AG20443 (cell line): ENCODE measurements around the gene NHLH1.
A peak's percentile ranks its signal among the peaks of the same experiment; 100 is the strongest.

ENCODE experiments used
- DNase-seq: peaks from one replicate; pipeline ENCODE4 v3.0.0; 2012; ENCODE audit warnings: low spot score, mixed read lengths

The NHLH1 gene

DNA sequence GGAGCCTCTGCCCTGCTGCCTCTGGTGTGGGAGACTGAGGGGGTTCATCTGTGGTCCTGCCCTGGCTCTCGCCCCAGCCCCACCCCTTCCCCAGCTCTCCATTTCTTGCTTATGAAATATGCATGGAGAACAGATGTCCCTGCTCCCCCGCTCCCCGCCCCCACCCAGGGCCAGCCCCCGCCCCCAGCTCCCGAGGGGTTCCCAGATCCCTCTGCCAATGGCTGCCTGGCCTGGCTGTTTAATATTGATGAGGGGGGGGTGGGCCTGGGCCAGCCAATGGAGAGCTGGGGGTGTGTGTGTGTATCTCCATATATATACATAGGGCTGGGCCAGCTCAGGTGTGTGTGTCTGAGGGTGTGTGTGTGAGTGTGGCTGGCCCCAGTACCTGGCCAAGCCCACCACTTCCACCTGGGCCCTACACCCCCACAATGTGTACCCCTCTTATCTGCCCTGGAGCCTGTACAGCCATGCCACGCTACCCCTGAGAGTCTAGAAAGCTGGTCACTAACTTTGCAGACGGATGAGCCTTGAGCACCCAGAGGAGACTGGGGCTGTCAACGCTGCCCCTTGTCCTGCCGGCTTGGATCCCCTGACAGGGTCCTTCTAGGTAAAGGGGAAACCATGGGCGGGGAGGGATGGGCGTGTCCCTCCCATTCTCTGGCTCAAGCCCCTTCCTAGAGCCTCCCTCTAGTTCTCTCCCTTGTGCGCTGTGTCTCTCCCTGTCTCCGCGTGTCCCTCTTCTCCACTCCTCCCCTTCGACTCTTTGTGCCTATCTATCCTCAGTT is at the start of gene NHLH1:
Gene NHLH1 (plus strand): TSS at position 341 of the 785 bp plus-strand sequence. CDS start 3,661 bp downstream, outside the sequence.
- DNase-seq: no peak

DNA sequence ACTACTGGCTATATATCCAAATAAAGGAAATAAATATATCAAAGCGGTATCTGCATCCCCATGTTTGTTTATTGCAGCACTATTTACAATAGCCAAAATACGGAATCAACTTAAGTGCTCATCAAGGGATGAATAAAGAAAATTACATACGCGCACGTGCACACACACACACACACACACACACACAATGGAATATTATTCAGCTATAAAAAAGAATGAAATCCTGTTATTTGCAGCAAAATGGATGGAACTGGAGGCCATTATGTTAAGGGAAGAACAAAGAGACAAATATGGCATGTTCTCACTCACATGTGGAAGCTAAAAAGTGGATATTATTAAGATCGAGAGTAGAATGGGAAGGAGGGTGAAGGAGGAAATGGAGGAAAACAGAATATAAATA is 44.0 kb upstream of the NHLH1 start:
- no peak for DNase-seq

DNA sequence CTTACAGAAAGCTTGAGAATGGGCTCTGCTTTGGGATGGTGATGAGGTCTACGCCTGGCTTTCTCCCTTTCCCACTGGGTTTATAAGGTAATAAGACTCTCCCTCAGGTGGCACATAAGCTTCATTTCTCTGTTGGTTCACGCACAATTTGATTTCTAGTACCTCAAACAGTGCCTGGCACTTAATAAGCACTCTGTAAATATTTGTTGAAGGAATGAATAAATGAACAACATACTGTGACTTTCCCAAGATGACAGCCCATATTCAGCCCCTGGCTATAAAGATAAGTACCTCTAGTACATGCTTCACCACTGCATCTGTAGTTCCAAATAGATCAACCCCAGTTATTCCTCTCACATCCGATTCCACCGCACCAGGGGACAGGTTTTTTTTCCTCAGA is 41.6 kb upstream of the NHLH1 start:
- DNase-seq: no peak

DNA sequence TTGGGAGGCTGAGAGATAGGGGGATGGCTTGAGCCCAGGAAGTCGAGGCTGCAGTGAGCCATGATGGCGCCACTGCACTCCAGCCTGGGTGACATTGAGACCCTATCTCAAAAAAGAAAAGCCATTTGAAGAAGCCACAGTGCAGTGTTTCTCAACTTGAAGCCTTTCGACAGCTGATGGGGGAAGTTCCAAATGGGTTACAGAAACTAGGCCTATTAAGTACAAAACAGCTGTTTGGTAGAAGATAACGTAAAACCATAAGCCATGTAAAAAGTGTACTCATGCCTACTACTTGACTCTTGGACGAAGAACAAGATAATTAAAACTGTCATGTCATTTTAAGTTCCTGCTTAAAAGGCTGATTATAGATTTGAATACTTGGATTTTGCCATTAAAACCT is 40.5 kb upstream of the NHLH1 start:
- no peak for DNase-seq

DNA sequence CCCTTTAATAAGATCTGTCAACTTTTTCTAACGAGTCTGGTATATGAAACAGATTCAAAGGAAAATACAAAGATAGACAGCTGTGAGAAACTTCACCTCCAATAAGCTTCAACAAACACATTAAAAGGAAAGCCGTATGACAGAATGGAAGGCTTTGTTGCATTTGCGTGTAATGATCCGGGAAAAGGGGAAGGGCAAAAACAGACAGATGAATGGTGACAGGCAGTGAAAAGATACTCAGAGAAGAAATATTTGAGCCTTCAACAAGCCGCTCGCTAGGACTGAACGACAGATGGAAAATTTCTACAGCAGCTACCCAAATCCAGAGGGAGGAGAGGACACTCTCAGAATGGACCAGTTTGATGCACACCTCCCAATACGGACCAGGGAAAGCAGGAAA is 38.7 kb upstream of the NHLH1 start:
- DNase-seq: no peak

DNA sequence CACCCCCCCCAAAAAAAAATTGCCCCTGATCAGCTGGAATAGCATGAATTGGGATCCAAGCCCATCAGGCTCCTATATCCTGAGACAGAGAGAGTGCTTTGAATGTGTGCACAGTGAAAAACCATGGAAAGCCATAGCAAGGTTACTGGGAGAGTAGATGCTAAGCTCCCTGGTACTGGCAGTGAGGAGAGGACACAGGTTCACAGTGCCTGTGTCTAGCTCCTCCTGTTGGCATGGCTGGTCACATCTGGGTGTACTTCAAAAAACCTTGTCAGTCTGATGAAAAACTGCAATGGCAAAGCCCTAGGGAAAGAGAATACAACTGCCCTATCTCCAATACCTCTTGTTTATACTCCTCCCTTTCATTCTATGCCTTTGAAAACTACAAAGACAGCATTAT is 36.8 kb upstream of the NHLH1 start:
- no peak for DNase-seq

DNA sequence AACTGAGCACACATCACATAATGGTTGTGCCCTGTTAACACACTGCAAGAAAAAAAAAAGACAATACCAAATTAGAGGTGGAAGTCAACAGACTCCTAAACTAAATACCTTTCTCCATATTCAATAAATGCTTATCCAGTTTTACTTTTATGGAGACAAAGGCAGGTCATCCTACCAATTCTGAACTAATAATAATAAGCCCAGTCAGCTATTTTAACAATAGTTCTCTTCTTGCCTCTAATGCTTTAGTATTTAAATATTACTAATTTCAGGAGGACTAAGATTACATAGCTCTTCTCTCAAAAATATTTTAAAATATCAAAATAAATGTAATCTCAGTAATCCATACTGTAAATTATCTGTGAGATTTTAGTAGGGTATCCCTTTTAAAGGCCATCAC is 34.4 kb upstream of the NHLH1 start:
- no peak for DNase-seq

DNA sequence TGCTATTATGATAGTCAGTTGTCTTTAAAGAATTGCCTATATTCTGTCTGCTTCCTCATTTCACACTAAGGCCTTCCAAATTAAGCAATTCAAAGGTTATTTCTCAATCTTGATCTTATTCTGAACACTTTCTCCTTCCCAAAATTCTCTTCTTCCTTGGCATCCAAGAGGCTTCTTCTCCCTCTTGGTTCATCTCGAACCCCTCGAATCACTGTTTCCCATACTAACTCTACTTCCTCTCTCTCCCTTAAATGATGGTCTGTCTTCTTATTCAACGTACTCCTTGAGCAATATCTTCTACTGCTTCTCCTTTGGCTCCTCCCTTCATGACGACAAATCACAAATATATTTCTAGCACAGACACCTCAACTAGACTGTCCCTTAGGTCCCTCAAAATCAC is 28.3 kb upstream of the NHLH1 start:
- DNase-seq: no peak

DNA sequence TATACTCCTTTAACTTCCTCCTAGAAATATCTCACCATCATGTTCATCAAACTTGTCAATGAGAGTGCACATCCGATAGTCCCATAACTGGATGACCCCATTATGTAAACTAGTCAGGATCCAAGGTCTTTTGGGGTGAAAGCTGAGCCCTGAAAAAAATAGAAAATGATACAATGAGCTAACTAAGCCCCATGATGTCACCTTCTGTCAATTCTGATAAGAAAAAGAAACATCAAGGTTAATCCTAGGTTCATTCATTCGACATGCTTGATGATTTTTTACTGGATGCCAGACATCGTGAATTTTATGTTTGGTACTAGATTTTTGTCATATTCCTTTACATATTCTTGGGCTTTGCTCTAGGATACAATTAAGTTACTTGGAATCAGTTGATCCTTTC is 26.7 kb upstream of the NHLH1 start:
- no peak for DNase-seq

DNA sequence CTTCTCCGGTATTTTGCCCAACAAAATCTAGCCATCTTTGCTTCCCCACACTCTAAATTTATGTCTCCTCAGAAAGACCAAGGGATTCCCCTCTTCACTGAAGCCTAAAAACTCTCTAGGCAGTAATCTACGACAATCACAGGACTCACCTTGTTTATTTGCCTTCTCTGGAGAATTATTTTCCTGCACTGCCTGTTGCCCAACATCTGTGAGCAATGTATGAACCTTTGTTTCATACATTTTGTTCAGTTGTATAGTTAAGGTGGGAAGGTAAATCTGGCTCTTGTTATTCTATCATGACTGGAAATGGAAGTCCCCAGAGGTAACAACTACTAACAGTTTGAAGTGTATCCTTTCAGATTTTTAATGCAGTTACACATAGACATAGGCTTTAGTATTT is 26.0 kb upstream of the NHLH1 start:
- DNase-seq: no peak

DNA sequence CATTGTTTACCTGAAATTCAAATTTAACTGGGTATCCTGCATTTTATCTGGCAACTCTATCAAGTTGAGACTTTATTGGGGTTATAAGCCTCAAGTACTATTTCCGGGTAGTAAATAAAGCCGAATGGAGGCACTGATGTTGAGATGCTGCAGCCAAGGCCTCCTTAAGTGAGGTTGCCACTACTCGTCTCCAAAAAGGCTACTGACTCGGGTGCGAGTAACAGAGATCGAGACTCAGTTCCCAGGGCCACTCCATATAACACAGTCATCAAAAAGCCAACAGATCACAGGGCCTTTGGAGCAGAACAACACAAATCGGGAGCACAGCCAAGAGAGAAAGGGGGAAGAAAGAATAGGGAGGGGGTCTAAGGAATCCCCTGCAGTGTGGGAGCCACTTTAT is 24.3 kb upstream of the NHLH1 start:
- DNase-seq: no peak

DNA sequence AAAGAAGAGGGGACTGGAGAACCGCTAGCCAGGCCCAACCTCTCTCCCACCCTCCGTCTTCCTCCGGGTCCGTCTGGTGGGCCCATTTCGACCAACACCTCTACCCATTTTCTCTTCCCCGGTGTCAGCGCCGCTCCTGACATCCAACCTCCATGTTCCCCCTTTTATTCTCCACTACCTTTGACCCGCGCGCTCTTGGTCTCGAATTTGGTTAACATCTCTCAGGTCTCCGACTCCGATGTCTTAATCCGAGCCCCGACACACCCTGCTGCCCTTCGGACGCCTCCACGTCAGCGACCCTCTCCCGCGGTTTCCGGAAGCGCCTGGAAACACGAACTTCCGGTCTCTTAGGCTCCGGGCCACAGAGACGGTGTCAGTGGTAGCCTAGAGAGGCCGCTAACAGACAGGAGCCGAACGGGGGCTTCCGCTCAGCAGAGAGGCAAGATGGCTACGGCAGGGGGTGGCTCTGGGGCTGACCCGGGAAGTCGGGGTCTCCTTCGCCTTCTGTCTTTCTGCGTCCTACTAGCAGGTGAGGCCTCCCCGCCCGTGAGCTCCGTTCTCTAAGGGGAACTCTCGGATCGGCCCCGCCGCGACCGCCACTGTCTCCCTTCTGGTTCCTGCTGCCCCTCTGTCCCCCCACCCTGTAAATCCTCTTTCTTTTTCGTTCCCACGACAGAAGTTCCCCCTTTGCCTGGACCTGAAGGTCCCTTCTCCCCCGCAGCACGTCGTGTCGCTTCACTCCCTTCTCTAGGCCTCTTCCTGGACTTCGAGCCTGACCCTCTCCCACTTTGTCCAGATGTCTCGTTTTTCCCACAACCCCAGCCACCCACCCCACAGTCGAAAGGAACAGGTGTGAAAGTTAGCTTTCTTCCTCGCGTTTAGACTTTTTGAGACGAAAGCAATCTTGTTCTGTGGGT is 23.7 kb upstream of the NHLH1 start, which contains the start of the genes COPA and NCSTN:
Gene COPA (minus strand): TSS at position 298 of the 917 bp plus-strand sequence. CDS start 80 bp downstream, at position 218.
Gene NCSTN (plus strand): TSS at position 431 of the 917 bp plus-strand sequence. CDS start 14 bp downstream, at position 445.
- DNase-seq: peak; percentile 96

DNA sequence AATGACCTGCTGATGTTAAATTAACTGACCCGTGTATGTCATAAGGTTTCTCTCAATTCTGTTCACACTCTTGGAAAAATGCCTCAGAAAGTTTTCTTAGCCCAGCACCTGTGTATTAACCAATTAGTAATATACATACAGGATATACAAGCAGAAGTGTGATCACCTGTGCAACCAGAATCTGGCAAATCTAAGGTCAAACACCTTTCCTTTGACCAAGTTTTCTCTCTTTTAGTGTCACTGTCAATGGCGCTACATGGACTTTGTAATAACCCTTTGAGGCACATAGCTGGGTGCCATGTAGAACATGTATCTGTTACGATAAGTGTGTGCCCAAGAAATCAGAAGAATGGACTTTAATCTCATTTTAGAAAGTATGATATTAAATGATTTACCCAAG is 22.6 kb upstream of the NHLH1 start:
- no peak for DNase-seq

DNA sequence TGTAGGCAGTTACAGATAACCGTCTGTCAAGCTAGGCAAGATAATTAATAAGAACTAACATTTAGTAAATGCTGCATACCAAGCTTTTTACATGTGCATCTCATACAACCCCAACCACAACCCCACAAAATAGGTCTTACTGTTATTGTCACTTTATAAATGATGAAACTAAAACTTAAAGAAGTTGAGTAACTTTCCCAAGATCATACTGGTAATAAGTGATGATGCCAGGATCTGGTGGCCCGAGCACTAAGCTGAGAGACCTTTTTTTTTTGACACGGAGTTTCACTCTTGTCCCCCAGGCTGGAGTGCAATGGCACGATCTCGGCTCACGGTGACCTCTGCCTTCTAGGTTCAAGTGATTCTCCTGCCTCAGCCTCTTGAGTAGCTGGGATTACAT is 21.9 kb upstream of the NHLH1 start:
- DNase-seq: no peak

DNA sequence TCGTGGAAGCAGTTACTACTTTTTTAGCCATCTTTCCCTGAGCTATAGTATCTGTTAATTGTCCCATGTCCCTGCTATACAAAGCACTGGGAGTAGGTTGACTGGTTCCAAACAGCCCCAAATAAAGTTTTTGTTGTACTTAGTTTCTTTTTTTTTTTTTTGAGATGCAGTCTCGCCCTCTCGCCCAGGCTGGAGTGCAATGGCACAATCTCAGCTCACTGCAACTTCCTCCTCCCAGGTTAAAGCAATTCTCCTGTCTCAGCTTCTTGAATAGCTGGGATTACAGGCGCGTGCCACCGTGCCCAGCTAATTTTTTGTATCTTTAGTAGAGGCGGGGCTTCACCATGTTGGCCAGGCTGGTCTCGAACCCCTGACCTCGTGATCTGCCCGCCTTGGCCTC is 20.4 kb upstream of the NHLH1 start:
- no peak for DNase-seq

DNA sequence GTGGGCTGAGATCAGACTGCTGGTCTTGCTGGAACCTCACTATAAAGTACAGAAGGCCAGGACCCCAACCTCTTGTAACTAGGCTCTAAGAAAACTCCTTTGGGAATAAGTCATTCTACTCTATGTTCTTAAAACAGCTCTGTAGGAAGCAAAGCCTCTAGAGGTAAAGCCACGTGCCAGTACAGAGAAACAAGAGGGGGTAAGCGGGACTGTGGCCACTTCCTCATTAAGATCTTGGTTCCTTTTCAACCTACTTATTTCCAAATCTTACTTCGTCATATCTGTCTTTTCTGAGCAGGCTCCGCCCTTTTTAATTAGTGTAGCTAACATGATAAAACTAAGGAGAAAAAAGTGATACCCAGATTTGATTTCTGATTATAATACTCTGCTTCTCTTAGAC is 19.9 kb upstream of the NHLH1 start:
- DNase-seq: no peak

DNA sequence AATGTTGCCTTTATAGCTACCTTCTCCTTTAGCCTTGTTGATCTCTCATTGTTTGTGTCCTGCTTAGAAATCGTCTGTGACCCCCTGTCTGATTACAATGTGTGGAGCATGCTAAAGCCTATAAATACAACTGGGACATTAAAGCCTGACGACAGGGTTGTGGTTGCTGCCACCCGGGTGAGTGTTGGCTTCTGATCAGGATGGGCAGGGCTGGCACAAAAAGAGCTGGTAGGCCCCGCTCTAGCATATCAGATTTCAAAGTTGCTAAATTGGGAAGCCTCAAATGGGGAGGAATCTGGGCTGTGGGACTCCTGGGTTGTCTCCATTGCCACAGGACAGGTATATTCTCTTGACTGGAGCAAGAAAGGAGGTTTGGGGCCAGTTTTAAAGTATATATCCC is 15.2 kb upstream of the NHLH1 start:
- no peak for DNase-seq

DNA sequence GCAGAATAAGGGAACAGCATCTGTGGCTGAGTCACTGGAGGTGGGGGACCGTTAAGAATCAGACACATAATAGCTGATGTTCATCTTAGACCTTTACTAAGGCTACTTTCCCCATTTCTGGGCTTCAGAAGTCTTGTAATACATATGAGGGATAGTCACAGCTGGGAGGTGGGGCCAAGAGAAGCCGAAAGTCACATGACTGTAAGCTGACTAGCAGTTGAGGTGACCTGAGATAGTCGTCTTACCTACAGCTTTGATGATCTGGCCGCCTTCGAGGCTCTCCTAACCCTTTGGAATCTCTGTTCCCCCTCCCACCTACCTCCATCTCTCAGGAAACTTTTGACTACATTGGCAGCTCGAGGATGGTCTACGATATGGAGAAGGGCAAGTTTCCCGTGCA is 14.3 kb upstream of the NHLH1 start:
- DNase-seq: no peak

DNA sequence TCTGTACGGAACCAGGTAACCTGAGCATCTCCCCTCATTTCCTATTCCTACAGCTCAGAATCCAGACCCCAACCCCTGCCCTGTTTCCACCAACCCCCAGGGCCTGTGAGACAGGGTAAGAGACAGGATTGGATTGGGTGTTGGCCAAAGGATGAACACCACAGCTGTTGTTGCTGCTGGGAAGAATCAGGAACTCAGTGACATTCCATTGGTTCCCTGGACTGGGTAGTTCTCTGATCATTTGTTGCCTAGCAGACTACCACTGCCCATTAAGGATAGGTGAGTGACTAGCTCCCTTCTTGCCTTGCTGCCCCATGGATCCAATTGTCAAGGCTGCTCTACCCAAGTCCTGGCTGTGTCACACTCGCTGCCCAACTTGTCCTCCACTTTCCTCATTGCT is 13.6 kb upstream of the NHLH1 start:
- DNase-seq: peak; percentile 41

DNA sequence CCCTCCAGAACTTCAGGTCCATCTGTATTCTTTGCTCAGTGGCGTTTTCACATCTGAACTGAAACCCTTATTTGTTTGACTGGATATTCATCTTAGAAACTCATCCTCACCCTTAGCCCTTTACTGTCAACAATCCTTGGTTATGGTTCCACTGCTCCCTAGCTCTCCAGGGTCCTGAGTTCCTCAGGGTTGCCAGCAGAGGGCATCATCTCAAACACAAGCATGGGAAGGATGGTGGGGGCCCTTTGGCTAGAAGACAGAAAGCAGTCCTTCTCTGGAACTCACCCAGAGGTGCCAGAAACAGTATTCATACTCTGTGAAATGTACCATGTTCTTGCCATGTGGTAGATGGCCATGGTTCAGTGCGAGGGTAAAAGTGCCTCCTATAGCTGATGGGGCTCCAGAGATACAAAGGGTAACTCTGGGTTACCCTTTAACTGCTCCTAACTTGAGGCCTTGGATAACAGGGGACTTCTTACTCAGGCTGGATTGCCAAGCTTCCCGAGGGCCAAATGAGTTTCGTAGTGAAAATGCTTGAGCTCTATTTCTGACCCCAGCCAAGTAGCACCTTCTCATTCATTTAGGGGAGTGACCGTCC is 12.4 kb upstream of the NHLH1 start:
- peak; percentile 52 for DNase-seq

DNA sequence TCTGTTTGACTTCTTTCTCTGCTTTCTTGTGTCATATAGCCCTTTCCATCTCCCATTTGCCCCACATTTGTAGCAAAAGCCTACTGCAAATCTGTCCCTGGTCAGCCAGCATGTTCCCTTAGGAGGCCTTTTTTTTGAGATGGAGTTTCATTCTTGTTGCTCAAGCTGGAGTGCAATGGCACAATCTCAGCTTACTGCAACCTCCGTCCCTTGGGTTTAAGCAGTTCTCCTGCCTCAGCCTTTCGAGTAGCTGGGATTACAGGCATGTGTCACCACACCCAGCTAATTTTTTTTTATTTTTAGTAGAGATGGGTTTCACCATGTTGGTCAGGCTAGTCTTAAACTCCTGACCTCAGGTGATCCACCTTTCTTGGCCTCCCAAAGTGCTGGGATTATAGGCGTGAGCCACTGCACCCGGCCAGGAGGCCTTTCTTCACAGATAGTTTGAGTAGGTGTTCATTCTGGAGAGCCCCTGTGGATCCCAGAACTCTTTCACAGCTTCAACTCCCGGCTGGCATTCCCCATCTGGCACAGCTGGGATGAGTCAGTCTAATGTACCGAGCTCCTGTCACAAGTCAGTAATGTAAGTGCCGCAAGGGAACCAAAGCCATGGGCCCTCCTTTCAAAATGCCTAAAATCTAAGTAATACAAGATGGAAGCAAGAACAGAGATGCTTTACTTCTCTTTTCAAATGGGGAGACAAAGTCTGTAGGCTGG is 9.4 kb upstream of the NHLH1 start:
- DNase-seq: no peak

DNA sequence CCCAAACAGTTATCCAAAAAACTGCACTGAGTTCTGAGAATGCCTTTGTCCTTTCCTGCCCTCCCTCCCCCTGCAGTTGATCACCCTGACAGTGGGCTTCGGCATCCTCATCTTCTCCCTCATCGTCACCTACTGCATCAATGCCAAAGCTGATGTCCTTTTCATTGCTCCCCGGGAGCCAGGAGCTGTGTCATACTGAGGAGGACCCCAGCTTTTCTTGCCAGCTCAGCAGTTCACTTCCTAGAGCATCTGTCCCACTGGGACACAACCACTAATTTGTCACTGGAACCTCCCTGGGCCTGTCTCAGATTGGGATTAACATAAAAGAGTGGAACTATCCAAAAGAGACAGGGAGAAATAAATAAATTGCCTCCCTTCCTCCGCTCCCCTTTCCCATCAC is 8.8 kb upstream of the NHLH1 start:
- no peak for DNase-seq
